NCI-H345 treated with DMSO at 0.1 percent for 48 hours (cell line): ENCODE results near the gene MAP4K3.

Experiments
- DNase-seq: peaks from one replicate; lab custom pipeline; 2025; ENCODE audit not compliant: unreplicated experiment; lab: John Stamatoyannopoulos, UW

The MAP4K3 gene

GRCh38 chr2:39445934-39446333 lies 8.8 kb upstream of the MAP4K3 start:
- DNase-seq = no peak

- no peak for DNase-seq
Observed at GRCh38 chr2:39443009-39443408, 5.9 kb upstream of the MAP4K3 start.

GRCh38 chr2:39437522-39438296 lies 624 bp upstream of the MAP4K3 start:
- DNase-seq = peak; percentile 65

GRCh38 chr2:39435741-39436591 lies 1.1 kb downstream of the MAP4K3 start:
- no peak for DNase-seq

- no peak for DNase-seq
Observed at GRCh38 chr2:39435234-39435633, 1.9 kb downstream of the MAP4K3 start.

- no peak for DNase-seq
Observed at GRCh38 chr2:39434233-39434897, 2.7 kb downstream of the MAP4K3 start.

GRCh38 chr2:39433586-39434195 lies 3.4 kb downstream of the MAP4K3 start:
- DNase-seq = no peak

- DNase-seq = peak; percentile 19
Observed at GRCh38 chr2:39432701-39433100, 4.4 kb downstream of the MAP4K3 start.

GRCh38 chr2:39431592-39432316 lies 5.3 kb downstream of the MAP4K3 start:
- DNase-seq = no peak

GRCh38 chr2:39429746-39430145 lies 7.3 kb downstream of the MAP4K3 start:
- no peak for DNase-seq

GRCh38 chr2:39424951-39425350 lies 12.1 kb downstream of the MAP4K3 start:
- no peak for DNase-seq

- DNase-seq = no peak
Observed at GRCh38 chr2:39422700-39423099, 14.4 kb downstream of the MAP4K3 start.

GRCh38 chr2:39421354-39421753 lies 15.7 kb downstream of the MAP4K3 start:
- DNase-seq = no peak

- DNase-seq = no peak
Observed at GRCh38 chr2:39419282-39420223, 17.5 kb downstream of the MAP4K3 start.

- DNase-seq = no peak
Observed at GRCh38 chr2:39418491-39418890, 18.6 kb downstream of the MAP4K3 start.

GRCh38 chr2:39416140-39416539 lies 20.9 kb downstream of the MAP4K3 start:
- DNase-seq = no peak

GRCh38 chr2:39413063-39413737 lies 23.9 kb downstream of the MAP4K3 start:
- DNase-seq = no peak

- DNase-seq = no peak
Observed at GRCh38 chr2:39411181-39411944, 25.7 kb downstream of the MAP4K3 start.
